GM21390 (cell line): ENCODE data around the gene MUC12.
"Not testable (repeated sequence)": the region's sequence is repeated elsewhere in the genome, so short reads cannot be mapped to it uniquely, and the experiment has no call there.

ENCODE experiments used
- ATAC-seq: cut with Tn5 transposase; IDR thresholded peaks from one replicate; pipeline ENCODE4 v1.9.1; 2021; ENCODE audit not compliant: unreplicated experiment

Gene MUC12, protein sequence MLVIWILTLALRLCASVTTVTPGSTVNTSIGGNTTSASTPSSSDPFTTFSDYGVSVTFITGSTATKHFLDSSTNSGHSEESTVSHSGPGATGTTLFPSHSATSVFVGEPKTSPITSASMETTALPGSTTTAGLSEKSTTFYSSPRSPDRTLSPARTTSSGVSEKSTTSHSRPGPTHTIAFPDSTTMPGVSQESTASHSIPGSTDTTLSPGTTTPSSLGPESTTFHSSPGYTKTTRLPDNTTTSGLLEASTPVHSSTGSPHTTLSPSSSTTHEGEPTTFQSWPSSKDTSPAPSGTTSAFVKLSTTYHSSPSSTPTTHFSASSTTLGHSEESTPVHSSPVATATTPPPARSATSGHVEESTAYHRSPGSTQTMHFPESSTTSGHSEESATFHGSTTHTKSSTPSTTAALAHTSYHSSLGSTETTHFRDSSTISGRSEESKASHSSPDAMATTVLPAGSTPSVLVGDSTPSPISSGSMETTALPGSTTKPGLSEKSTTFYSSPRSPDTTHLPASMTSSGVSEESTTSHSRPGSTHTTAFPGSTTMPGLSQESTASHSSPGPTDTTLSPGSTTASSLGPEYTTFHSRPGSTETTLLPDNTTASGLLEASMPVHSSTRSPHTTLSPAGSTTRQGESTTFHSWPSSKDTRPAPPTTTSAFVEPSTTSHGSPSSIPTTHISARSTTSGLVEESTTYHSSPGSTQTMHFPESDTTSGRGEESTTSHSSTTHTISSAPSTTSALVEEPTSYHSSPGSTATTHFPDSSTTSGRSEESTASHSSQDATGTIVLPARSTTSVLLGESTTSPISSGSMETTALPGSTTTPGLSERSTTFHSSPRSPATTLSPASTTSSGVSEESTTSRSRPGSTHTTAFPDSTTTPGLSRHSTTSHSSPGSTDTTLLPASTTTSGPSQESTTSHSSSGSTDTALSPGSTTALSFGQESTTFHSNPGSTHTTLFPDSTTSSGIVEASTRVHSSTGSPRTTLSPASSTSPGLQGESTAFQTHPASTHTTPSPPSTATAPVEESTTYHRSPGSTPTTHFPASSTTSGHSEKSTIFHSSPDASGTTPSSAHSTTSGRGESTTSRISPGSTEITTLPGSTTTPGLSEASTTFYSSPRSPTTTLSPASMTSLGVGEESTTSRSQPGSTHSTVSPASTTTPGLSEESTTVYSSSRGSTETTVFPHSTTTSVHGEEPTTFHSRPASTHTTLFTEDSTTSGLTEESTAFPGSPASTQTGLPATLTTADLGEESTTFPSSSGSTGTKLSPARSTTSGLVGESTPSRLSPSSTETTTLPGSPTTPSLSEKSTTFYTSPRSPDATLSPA (N-terminal part only)

DNA sequence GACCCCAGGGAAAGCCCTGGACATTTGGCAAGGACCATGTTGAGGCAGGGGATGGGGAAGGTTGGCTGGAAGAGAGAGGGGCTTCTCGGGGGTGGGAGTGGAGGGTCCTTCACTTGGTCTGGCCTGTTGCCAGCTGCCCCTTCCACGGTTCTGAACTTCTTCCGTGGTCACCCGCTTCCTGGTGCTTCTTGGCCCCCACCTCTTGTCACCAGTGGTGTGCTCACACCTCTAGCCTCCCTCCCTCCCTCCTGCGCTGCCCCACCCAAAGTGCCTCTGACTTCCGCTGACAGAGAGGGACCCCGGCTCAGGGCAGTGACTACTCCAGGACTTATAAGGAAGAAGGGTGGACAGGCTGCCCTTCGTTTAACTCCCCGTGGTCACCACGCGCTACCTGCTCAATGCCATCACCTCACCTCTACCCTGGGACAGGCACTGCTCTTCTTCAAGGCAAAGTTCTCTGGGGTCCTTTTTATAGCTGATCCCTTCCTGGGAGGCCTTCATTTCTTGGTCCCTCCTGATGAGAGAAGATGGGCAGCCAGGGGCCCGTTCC lies at the start of gene MUC12:
MUC12 (plus strand) TSS at position 500 of the 550 bp plus-strand sequence. CDS start 58 bp downstream, outside the sequence.
- ATAC-seq: no peak

DNA sequence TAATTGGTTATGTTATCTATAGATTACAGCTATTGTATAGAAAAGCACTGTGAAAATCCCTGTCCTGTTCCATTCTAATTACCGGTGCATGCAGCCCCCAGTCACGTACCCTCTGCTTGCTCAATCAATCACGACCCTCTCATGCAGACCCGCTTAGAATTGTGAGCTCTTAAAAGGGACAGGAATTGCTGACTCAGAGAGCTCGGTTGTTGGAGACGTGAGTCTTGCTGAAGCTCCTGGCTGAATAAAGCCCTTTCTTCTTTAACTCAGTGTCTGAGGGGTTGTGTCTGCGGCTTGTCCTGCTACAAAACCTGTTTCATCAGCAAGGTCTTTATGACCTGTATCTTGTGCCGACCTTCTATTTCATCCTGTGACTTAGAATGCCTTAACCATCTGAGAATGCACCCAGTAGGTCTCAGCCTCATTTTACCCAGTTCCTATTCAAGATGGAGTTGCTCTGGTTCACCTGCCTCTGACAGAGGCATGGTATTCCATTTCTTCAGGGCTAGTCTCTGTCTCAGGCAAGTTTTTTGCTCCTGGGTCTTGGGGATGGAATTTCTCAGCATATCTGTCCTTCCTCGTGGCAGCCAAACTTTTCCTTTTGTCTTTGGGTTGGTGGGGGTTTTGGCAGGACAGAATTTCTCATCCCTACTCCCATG lies 49.5 kb upstream of the MUC12 start:
- ATAC-seq: not testable (repeated sequence)

DNA sequence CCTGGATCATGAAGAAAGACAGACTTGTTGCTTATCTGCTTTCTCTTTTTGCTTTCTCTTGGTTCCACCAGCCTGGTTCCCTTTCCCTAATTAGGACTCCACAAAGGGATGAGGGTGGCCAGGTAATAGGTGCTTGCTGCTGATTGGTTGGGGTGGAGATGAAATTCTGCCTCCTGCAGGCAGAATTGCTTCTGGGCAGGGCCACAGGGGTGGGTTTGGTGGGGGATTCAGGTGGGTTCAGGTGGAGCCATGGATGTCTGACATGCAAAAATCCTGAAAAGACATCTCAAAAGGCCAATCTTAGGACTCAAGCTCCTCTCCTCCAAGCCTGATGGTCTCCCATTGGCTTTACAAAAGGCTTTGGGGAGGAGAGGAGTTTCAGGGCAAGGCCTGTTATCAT lies 48.3 kb upstream of the MUC12 start:
- ATAC-seq: no peak

DNA sequence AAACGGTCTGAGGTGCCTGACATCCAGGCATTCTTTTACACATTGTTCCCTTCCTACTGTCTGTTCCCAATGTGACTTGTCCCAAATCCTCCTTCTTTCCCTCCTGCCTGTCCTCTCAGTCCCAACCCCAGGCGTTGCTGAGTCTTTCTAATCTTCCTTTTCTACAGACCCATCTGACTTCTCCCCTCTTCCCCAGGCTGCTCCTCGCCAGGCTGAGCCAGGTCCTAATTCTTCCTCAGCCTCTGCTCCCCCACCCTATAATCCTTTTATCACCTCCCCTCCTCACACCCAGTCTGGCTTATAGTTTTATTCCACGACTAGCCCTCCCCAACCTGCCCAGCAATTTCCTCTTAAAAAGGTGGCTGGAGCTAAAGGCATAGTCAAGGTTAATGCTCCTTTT lies 45.7 kb upstream of the MUC12 start:
- ATAC-seq: not testable (repeated sequence)

DNA sequence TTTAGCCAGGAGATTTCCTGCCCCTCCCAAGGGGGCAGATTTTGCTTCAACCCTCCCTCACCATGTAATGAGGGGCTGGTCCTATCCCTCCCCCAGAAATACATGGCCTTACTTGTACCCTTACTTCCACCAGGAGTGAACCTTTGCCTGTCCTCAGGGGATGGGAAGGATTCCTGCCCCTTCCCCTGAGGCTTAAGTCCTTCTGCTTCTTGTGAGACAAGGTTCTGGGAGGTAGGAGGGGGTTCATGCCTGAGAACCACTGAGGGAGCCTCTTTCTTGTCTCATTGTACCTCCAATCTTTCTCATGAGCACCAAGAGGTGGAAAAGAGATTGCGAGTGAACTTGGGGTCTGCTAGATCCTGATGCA lies 39.6 kb upstream of the MUC12 start:
- no peak for ATAC-seq

DNA sequence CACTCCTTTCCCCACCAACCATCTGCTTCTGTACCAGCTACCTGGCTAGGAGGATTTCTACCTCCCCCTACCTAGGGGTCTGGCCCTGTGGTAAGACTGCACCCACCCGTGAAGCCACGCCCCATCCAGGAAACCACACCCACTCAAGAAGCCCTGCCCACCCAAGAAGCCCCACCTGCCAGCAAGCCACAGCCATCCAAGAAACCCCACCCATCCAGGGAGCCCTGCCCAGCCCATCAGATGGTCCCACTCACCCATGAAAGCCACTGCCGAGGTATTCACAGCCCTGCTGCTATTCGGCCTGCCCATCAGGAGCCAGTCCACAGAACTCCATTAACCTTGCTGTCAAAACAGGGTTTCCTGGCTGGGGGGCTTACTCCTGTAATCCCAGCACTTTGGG lies 35.6 kb upstream of the MUC12 start:
- no peak for ATAC-seq

DNA sequence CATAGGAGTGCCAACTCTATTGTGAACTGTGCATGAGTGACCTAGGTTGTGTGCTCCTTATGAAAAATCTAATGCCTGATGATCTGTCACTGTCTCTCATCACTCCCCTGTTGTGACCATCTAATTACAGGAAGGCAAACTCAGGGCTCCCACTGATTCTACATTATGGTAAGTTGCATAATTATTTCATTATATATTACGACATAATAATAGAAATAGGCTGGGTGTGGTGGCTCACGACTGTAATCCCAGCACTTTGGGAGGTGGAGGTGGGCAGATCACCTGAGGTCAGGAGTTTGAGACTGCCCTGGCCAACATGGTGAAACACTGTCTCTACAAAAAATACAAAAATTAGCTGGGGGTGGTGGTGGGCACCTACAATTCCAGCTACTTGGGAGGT lies 34.0 kb upstream of the MUC12 start:
- not testable (repeated sequence) for ATAC-seq

DNA sequence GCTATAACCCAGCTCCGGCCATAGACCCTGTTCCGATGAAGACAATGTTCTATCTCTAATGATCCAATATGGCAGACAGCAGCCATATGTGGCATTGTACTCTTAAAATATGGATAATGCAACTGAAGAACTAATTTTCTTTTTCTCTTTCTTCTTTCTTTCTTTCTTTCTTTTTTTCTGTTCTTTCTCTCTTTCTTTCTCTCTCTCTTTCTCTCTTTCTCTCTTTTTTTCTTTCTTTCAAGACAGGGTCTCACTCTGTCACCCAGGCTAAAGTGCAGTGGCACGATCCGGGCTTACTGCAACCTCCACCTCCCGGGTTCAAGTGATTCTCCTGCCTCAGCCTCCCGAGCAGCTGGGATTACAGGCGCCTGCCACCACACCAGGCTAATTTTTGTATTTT lies 33.2 kb upstream of the MUC12 start:
- not testable (repeated sequence) for ATAC-seq

DNA sequence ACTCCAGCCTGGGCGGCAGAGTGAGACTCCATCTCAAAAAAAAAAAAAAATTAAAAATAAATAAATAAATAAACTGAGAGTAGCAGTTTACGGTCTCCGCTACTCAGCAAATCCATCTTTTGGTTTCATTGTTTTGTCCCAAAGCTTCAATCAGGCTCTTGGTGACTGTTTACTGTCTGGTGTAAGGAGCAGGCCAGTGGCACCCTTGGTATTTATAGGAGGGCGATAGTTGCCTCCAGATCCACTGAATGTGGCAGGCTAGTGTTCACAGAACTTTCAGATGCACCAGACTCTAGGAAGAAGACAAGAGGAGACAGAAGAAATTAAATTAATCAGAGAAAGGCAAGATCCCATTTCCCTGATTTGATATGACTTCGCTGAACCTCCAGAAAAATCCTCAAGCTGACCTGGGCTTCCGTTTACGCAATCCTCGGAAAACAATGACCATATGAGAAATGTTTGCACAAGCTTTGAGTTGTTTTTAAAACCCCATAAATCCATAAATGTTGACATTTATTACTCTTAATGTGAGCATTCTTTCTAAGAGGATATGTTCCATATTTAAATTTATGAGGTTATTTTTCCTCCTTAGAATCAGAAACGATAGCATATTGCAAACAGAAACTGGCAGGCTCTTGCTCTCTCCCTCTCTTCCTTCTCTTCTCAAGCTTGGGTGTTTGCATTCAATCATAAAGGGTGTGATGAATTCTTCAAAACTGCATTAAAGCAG lies 27.2 kb upstream of the MUC12 start:
- no peak for ATAC-seq

DNA sequence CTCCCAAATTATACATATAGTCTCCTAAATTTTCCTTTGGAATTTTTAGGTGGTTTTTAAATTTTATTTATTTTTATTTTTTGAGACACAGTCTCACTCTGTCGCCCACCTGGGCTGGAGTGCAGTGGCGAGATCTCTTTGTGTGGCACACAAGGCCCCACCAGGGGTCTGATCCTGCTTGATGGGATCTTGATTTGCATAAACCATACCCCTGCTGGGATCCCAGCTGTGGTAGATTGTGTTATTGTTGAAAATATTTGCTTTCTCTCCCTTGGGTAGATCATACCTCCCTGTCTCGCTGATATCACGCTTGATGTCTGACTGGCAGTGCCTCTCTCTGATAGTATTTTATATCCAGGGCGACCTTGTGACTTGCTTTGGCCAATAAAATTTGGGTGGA lies 25.7 kb upstream of the MUC12 start:
- ATAC-seq: no peak

DNA sequence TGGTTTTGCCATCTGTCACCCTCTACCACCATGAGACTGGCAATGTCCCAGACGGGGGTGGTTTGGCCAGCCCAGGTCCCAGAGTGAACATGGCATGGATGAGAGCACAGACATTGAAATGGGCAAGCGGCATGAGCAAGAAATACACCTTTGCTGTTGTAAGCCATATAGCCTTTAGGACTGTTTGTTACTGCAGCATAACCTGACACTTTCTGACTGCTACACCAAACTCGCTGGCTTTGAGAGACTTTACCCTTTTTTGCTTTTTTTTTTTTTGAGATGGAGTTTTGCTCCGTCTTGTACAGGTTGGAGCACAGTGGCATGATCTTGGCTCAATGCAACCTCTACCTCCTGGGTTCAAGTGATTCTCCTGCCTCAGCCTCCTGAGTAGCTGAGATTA lies 25.2 kb upstream of the MUC12 start:
- ATAC-seq: no peak

DNA sequence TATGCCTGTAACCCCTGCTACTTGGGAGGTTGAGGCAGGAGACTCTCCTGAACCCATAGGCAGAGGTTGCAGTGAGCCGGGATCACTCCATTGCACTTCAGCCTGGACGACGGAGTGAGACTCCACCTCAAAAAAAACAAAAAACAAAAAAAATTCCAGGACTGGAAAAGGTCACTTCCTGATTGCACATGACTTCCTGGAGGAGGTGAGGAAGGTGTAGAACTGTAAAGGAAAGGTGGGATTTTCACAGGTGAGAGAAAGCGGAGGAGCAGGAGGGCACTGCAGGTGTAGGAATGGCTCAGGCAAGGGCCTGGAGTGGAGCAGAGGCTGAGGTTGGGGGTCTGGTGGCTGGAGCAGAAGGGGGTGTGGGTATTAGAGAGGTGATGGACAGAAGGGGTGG lies 23.3 kb upstream of the MUC12 start:
- no peak for ATAC-seq

DNA sequence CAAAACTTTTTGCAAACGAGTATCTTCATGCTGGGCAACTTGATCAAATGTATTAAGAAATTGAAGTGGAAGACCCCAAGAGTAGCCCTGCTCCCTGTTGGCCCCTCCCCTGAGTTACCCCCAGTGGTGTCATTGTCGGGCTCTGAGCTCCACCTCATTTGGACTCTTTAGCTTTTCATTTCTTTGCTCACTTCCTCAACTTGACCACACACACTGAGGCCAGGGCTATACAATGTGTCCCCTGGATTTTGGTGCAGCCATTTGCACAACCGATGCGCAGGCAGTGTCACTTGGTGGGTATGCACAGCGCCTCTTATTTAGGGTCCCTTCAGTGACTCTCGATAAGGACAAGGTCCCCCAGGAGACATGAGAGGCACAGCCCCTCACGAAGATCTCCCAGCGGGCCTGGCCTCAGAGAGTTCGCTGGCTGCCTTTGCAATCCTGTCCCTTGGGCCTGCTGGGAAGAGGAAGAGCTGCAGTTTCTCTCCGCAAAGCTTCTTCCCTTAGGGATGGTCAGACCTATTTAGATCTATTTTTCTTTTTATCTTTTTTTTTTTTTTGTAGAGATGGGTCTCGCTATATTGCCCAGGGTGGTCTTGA lies 22.5 kb upstream of the MUC12 start:
- no peak for ATAC-seq

DNA sequence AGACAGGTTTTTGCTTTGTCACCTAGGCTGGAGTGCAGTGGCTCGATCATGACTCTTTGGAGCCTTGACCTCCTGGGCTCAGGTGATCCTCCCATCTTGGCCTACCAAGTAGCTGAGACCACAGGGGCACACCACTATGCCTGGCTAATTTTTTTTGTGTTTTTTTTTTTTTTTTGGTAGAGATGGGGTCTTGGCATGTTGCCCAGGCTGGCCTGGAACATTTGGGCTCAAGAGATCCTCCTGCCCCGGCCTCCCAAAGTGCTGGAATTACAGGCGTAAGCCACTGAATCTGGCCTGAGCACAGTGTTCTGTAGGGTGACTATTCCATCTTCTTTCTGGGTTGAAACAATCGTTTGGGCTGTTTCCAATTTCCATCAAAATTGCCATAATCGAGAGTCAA lies 21.6 kb upstream of the MUC12 start:
- ATAC-seq: no peak

DNA sequence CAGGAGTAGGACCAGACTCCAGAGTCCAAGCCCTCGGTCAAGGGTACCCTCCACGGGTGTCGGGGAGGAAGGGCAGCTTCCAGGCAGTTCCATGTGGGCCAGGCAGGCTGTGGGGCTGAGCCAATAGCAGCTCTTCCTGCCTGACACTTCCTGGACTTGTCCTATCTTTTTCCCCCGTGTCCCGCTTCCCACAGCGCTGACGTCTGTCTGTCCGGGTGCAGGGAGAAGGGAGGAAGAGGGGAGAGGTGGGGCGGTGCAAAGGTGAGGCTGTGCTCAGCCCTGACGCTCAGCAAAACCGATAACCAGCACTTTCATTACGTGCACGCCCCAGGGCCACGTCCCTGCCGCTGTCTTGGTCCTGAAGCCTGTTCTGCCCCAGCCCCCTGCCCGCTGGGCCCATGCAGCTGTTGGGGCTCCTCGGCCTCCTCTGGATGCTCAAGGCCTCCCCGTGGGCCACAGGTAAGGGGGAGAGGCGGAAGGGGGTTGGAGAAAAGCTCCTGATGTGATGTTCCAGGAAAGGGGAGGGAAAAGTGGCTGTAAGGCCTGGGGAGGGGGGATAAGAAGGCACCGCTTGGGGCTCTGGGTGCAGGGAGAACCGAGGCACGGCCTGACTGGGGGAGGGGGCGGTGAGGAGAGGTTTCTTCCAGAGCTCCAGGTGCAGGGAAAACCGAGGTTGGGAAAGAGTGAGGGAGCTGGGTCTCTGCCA lies 20.0 kb upstream of the MUC12 start, which contains the start of gene MUC3A:
MUC3A (plus strand) TSS at position 308 of the 706 bp plus-strand sequence; CDS start at position 399, 91 bp downstream.
- no peak for ATAC-seq

DNA sequence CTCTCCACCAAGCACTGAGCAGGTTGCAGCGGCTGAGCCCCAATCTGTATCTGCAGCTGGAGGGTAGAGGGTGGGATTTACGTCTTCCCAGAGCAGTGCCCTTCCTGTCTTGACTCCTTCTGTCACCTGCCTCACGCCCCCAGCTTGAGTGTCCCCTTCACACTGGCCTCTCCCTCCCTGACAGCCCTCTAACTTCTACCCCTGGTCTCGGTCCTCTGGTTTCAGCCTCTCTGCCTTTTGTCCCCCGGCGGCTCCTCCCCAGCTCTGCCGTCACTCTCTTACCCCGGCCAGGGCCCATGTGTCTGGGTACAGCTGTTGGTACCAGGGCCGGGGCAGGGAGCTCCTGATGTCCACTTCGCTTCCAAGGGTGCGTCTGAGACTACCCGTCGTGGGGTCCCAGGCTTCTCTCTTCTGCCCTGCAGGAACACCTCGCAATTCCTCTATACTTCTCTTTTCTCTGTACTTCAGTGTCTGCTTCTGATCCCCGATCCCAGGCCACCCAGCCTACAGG lies 19.4 kb upstream of the MUC12 start:
- no peak for ATAC-seq

DNA sequence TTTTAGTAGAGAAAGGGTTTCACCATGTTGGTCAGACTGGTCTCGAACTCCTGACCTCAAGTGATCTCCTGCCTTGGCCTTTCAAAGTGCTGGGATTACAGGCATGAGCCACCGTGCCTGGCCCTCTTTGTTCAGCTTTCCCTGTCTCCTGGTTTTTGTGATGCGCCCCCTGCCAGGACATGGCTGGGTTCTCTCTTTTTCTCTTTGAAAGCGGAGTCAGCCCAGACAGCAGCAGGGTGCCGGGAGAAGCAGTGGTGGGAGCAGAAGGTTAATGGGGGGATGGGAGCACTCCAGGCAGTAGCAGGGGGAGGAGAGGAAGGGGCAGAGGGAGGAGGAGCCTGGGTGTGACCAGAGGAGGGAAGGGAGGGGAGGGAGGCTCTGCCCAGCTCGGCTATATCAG lies 18.2 kb upstream of the MUC12 start:
- no peak for ATAC-seq

DNA sequence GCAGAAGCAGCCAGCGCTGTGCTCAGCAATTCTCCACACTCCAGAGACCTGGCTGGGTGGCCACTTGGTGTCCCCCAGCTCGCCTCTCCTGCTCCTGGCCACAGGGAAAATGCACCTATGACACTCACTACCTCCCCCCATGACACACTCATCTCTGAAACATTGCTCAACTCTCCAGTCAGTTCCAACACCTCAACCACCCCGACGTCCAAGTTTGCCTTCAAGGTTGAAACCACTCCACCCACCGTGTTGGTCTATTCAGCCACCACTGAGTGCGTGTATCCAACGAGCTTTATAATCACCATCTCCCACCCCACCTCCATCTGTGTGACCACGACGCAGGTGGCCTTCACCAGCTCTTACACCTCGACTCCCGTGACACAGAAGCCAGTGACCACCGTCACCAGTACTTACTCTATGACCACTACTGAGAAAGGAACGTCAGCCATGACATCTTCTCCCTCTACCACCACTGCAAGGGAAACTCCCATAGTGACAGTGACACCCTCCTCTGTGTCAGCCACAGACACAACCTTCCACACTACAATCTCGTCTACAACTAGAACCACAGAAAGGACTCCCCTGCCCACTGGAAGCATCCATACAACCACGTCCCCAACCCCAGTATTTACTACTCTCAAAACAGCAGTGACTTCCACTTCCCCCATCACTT lies 17.3 kb upstream of the MUC12 start:
- ATAC-seq: no peak
